H1 (cell line): Measurements from ENCODE around the gene KRTAP10-7.

Experiments
- CREB1 ChIP-seq: IDR thresholded peaks from 2 replicates; pipeline ENCODE4 v1.6.1; 2012; ENCODE audit warnings: inconsistent platforms
- CTCF ChIP-seq, 3 experiments: IDR thresholded peaks; 1 replicate in 2 of 3; 2 replicates in 1 of 3; pipeline versions ENCODE4 v1.5.1 to v1.6.1; 2011; ENCODE audit warnings: low read length in 3 of 3, mild to moderate bottlenecking in 3 of 3, inconsistent platforms in 2 of 3, low read depth in 1 of 3, moderate library complexity in 1 of 3; ENCODE audit not compliant: insufficient read depth in 1 of 3; ENCODE audit errors: control extremely low read depth in 1 of 3
- POLR2A ChIP-seq, 2 experiments: IDR thresholded peaks; 1 replicate in 1 of 2; 2 replicates in 1 of 2; pipeline ENCODE4 v1.6.1; 2011; ENCODE audit warnings: low read depth in 2 of 2, low read length in 2 of 2, mild to moderate bottlenecking in 2 of 2; ENCODE audit errors: control extremely low read depth in 1 of 2
- RFX5 ChIP-seq: IDR thresholded peaks from 2 replicates; pipeline ENCODE4 v1.6.1; 2011; ENCODE audit warnings: low read depth, low read length, improper control_type of control experiment, borderline replicate concordance
- SP1 ChIP-seq: IDR thresholded peaks from 2 replicates; pipeline ENCODE4 v1.6.1; 2011; ENCODE audit warnings: low read depth, low read length
- SP4 ChIP-seq: IDR thresholded peaks from 2 replicates; pipeline ENCODE4 v1.6.1; 2012; ENCODE audit warnings: low read length, inconsistent platforms
- TCF12 ChIP-seq: IDR thresholded peaks from 2 replicates; pipeline ENCODE4 v1.6.1; 2011; ENCODE audit warnings: low read depth, mild to moderate bottlenecking, low read length
- ZNF274 ChIP-seq: IDR thresholded peaks from 2 replicates; pipeline ENCODE4 v1.7.0; 2012; ENCODE audit warnings: low read length, borderline replicate concordance; ENCODE audit errors: extremely low read depth

- TF ChIP-seq SP1 (no peak), CTCF (IDR thresholded peaks at IDR 0.05; ENCODE audit: control extremely low read depth in 1 of 3, insufficient read depth in 1 of 3, low read depth in 1 of 3, low read length in 3 of 3) (no peak), RFX5 (no peak), CREB1 (no peak), TCF12 (no peak), POLR2A (IDR thresholded peaks at IDR 0.05; ENCODE audit: control extremely low read depth in 1 of 2, low read depth in 2 of 2, low read length in 2 of 2) (no peak), SP4 (no peak), ZNF274 (no peak)
Measured at GRCh38 chr21:44639331-44639655, 38.9 kb downstream of the KRTAP10-7 start.
